GM10266 (cell line): ENCODE data around the gene CPLX3.

ENCODE experiments used
- DNase-seq: peaks from one replicate; pipeline ENCODE4 v3.0.0; 2012; ENCODE audit errors: extremely low spot score
- CTCF ChIP-seq: IDR thresholded peaks from 2 replicates; pipeline ENCODE4 v1.5.1; 2012; ENCODE audit warnings: mild to moderate bottlenecking, low read depth; ENCODE audit not compliant: control insufficient read depth, insufficient read depth; ENCODE audit errors: missing control alignments

Gene CPLX3, protein sequence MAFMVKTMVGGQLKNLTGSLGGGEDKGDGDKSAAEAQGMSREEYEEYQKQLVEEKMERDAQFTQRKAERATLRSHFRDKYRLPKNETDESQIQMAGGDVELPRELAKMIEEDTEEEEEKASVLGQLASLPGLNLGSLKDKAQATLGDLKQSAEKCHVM

GRCh38 chr15:74826364-74826819 lies at the start of gene CPLX3:
TSS of gene CPLX3 (plus strand) at chr15:74826627. CDS start at chr15:74826704, 77 bp downstream.
- peak; percentile 64 for DNase-seq
- no peak for TF ChIP-seq CTCF

DNA sequence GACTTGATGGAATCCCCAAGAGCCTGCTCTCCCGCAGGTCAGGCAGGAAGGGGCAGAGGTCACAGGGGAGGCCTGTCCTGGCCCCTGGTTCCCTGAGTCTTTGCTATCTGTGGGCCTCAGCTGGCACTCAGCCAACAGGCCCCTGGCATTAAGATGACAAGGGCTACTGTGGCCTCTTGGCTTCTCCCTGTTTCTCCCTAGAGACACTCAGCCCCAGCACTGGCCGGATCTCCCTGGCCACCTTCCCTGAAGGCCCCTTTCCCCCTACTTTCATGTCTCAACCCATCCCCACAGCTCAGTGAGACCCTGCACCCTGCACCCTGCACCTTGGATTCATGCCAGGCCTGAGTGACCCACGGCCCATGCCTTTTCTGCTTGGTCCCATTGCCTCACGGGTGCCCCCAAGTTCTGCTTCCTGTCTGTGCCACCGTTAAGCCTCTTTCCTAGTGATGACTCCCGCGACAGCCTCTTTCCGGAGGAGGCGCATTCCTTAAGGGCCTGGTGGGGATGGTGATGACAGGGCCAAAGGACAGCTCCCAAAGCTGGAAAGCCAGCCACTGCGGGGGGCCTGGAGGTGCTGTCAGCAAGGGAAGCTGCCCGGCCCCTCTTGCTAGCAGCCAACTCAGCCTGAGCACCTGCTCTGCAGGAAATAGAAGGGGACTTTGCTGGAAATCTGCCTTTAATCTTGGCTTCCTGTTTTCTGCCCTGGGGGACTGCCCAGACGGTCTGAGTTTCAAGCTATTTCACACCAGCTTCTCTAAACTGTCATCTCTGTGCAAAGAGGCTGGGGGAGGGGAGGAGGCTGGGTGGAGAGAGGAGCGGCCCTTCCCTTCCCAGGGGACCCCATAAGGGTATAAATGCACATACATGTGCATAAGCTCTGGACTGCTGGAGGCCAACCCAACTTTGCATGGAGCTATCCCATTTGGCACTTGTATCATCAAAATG lies 49.3 kb upstream of the CPLX3 start:
- DNase-seq = peak; percentile 85
- no peak for TF ChIP-seq CTCF

GRCh38 chr15:74777769-74778598 lies 48.4 kb upstream of the CPLX3 start:
- no peak for DNase-seq
- TF ChIP-seq CTCF = no peak

- no peak for DNase-seq
- TF ChIP-seq CTCF = no peak
Observed at GRCh38 chr15:74778599-74778970, 47.8 kb upstream of the CPLX3 start.

DNA sequence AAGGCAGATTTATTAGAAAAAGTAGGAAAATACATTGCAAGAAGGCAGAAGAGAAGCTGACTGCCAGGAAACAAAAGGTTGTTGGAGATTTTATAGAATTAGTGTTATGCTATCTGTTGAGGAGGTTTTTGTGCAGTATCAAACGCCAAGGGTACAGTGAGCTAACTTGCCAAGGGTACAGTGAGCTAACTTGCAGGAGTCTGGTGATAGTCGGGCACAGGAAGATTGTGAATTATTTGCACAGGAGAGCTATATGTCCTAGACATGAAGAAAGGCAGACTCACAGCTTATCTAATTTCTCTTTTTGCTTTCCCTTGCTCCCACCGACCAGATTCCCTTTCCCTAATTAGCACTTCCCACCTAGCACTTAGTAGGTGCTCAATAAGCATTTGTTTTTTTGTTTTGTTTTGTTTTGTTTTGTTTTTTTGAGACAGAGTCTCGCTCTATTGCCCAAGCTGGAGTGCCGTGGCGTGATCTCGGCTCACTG lies 47.2 kb upstream of the CPLX3 start:
- no peak for TF ChIP-seq CTCF
- no peak for DNase-seq

GRCh38 chr15:74780523-74781430 lies 45.6 kb upstream of the CPLX3 start:
- peak; percentile 60 for DNase-seq
- no peak for TF ChIP-seq CTCF
